A549 (cell line): ENCODE results near the gene GRID1.

ENCODE experiments used
- JUN ChIP-seq, 2 experiments: fragments of >200 bp; sonication (Bioruptor Twin); formaldehyde crosslinking; IDR thresholded peaks; 2 replicates in 1 of 2; 3 replicates in 1 of 2; pipeline ENCODE4 v1.6.1; 2016 to 2017
- TF ChIP-seq, protein P1 (sequence below): fragments of 200-600 bp; sonication (generic); IDR thresholded peaks from 2 replicates; pipeline ENCODE4 v1.6.1; 2016; ENCODE audit warnings: antibody characterized with exemption, mild to moderate bottlenecking, moderate library complexity
- TF ChIP-seq, protein P2 (sequence below): fragments of >200 bp; sonication (Bioruptor Twin); formaldehyde crosslinking; IDR thresholded peaks from 3 replicates; pipeline ENCODE4 v1.5.1; 2016

DNA sequence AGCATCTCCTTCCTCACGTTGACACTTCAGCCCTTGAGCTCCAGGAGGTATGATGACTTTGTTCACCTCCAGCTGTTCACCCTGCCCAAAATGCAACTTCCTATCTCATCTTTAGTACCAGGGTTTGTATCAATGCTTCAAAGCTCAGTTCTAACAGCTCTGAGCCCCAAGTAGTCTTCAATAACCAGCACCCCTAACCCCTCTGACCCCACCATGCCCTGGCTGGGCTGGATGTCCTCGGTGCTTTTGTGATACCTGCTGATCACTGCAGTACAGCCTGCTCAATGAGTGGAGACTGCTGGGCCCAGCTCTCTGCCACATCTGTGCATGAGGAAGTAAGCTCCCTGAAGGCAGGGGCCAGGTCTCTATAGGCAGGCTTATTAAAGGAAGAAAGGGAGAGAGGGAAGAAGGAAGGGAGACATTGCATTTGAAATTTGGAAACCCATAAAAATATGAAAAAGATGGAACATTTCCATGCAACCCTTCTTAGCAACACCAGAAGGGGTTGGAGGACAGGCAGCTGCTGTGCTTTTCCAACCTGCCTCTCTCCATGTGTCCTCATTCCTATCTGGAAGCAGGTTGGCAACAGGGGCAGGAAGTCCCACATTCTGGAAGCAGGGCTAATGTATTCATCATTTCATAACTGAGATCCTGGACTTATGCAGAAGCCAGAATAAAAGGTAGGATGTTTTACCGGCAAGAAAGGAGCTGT lies 756.1 kb downstream of the GRID1 start:
- TF ChIP-seq, protein P1, sequence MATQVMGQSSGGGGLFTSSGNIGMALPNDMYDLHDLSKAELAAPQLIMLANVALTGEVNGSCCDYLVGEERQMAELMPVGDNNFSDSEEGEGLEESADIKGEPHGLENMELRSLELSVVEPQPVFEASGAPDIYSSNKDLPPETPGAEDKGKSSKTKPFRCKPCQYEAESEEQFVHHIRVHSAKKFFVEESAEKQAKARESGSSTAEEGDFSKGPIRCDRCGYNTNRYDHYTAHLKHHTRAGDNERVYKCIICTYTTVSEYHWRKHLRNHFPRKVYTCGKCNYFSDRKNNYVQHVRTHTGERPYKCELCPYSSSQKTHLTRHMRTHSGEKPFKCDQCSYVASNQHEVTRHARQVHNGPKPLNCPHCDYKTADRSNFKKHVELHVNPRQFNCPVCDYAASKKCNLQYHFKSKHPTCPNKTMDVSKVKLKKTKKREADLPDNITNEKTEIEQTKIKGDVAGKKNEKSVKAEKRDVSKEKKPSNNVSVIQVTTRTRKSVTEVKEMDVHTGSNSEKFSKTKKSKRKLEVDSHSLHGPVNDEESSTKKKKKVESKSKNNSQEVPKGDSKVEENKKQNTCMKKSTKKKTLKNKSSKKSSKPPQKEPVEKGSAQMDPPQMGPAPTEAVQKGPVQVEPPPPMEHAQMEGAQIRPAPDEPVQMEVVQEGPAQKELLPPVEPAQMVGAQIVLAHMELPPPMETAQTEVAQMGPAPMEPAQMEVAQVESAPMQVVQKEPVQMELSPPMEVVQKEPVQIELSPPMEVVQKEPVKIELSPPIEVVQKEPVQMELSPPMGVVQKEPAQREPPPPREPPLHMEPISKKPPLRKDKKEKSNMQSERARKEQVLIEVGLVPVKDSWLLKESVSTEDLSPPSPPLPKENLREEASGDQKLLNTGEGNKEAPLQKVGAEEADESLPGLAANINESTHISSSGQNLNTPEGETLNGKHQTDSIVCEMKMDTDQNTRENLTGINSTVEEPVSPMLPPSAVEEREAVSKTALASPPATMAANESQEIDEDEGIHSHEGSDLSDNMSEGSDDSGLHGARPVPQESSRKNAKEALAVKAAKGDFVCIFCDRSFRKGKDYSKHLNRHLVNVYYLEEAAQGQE, result no peak
- no peak for TF ChIP-seq JUN (IDR thresholded peaks at IDR 0.05)
- TF ChIP-seq, protein P2, sequence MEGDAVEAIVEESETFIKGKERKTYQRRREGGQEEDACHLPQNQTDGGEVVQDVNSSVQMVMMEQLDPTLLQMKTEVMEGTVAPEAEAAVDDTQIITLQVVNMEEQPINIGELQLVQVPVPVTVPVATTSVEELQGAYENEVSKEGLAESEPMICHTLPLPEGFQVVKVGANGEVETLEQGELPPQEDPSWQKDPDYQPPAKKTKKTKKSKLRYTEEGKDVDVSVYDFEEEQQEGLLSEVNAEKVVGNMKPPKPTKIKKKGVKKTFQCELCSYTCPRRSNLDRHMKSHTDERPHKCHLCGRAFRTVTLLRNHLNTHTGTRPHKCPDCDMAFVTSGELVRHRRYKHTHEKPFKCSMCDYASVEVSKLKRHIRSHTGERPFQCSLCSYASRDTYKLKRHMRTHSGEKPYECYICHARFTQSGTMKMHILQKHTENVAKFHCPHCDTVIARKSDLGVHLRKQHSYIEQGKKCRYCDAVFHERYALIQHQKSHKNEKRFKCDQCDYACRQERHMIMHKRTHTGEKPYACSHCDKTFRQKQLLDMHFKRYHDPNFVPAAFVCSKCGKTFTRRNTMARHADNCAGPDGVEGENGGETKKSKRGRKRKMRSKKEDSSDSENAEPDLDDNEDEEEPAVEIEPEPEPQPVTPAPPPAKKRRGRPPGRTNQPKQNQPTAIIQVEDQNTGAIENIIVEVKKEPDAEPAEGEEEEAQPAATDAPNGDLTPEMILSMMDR, result no peak
